Esophagus squamous epithelium (tissue), 5 donors: ENCODE results near the gene DPYSL4. TPM values are rescaled to one million over a fixed set of nuclear protein-coding genes. Genes with fewer than 3 reads are reported as not detected.

Source experiments
- DNase-seq: peaks from one replicate; lab custom pipeline; 2025; lab: John Stamatoyannopoulos, UW
- H3K27ac ChIP-seq, 4 donors: fragments of 200-600 bp; sonication (generic); one replicate each; pipeline ENCODE4 v1.5.1; 2016 to 2019; ENCODE audit warnings: mild to moderate bottlenecking in 1 of 4
- H3K27me3 ChIP-seq, 4 donors: fragments of 200-600 bp; sonication (generic); 1 replicate in 3 of 4; 2 replicates in 1 of 4; pipeline versions ENCODE4 v1.5.1 to v1.6.0; 2017 to 2021; ENCODE audit warnings: antibody characterized with exemption in 1 of 4
- H3K36me3 ChIP-seq, 3 donors: fragments of 200-600 bp; sonication (generic); one replicate each; pipeline ENCODE4 v1.5.1; 2016 to 2019
- H3K4me1 ChIP-seq, 3 donors: fragments of 200-600 bp; sonication (generic); one replicate each; pipeline ENCODE4 v1.5.1; 2017 to 2019
- H3K4me3 ChIP-seq, 4 donors: fragments of 200-600 bp; sonication (generic); 1 replicate in 3 of 4; 2 replicates in 1 of 4; pipeline ENCODE4 v1.5.1; 2016 to 2019; ENCODE audit warnings: mild to moderate bottlenecking in 2 of 4, moderate library complexity in 1 of 4
- H3K9me3 ChIP-seq, 3 donors: fragments of 200-600 bp; sonication (generic); one replicate each; pipeline ENCODE4 v1.5.1; 2016 to 2019
- POLR2A ChIP-seq, 4 donors: fragments of 450-650 bp; IDR thresholded peaks; one replicate each; pipeline ENCODE4 v1.6.1; 2017; ENCODE audit warnings: antibody characterized with exemption in 4 of 4, mild to moderate bottlenecking in 4 of 4, moderate library complexity in 3 of 4
- WGBS, 2 donors: methylation state at CpG; one replicate each; pipeline ENCODE4 v1.1.5; 2018; 5-methylcytosine and 5-hydroxymethylcytosine counted together
- intact Hi-C: fragments of 100-400 bp; cut with DNase I; formaldehyde crosslinking; loops from one replicate; pipeline ENCODE4 v1.15.0; 2022
- total RNA-seq, 4 donors: library from RNA; depleted of rRNA; stranded (reverse); fragments of >200 nt; gene quantifications; one replicate each; pipeline ENCODE4 v1.1.0, GENCODE V29; 2016
- TF ChIP-seq, protein P1 (sequence below), 6 experiments: fragments of 450-650 bp in 4 of 6; fragments of 200-600 bp in 2 of 6; sonication (generic) in 2 of 6; IDR thresholded peaks; one replicate each; pipeline ENCODE4 v1.5.1; 2016 to 2019; ENCODE audit warnings: antibody characterized with exemption in 6 of 6, mild to moderate bottlenecking in 4 of 6, moderate library complexity in 4 of 6
- donor health status: DM: yes; HTN: yes; CAD: no.

DPYSL4 gene
- total RNA-seq, 4 donors from 2014 or later, result 0.95 to 1.6 TPM; not detected in 2

DNA sequence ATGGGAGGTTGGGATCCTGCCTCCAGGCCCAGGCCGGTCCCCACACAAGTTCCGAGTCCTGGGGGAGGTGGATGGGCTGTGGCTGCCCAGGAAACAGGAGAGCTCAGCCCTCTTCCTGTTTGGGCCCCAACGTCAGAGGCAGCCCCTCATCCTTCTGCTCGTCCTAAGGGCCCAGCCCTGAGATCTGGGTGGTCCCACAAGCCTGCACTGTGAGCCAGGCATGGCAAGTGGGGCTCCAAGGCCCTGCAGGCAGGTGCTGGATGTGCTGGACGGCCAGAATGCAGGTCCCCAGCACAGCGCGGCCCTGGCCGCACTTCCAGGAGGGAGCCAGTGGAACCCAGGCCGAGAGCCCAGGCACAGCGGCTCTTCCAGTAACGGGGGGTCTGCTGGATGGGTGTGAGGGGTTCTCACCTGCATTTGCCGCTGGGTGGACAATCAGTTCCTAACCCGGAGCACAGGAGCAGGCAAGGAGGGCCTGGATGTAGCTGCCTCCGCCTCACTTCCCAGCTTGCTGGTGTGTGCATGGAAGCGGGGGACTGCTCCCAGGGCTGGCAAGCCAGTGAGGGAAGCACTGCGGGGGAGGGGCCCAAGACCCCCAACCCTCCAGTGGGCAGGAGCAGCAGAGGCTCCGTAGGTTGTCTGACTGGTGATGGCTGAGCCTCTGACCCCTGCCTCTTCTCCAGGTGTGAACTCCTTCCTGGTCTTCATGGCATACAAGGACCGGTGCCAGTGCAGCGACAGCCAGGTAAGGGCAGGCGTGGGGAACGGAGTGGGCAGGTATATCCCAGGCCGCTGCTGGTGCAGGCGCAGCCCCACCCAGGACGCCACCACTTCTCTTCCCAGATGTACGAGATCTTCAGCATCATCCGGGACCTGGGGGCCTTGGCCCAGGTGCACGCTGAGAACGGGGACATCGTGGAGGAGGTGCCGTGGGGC, 9.7 kb downstream of the DPYSL4 start:
- TF ChIP-seq POLR2A (IDR thresholded peaks at IDR 0.05), result no peak
- TF ChIP-seq, protein P1, sequence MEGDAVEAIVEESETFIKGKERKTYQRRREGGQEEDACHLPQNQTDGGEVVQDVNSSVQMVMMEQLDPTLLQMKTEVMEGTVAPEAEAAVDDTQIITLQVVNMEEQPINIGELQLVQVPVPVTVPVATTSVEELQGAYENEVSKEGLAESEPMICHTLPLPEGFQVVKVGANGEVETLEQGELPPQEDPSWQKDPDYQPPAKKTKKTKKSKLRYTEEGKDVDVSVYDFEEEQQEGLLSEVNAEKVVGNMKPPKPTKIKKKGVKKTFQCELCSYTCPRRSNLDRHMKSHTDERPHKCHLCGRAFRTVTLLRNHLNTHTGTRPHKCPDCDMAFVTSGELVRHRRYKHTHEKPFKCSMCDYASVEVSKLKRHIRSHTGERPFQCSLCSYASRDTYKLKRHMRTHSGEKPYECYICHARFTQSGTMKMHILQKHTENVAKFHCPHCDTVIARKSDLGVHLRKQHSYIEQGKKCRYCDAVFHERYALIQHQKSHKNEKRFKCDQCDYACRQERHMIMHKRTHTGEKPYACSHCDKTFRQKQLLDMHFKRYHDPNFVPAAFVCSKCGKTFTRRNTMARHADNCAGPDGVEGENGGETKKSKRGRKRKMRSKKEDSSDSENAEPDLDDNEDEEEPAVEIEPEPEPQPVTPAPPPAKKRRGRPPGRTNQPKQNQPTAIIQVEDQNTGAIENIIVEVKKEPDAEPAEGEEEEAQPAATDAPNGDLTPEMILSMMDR (IDR thresholded peaks at IDR 0.05), result no peak
- WGBS, 2 donors, result 85 to 93% methylated on average over 4 to 13 of the region's 30 CpGs
- no peak for DNase-seq
- Histone ChIP-seq H3K36me3 (no peaks in the 10 kb centered on the region), H3K4me3 (no peak overlapping the region), H3K27ac (no peak overlapping the region), H3K9me3 (no peaks in the 10 kb centered on the region), H3K4me1 (no peaks in the 10 kb centered on the region), H3K27me3 (peaks cover 0 to 19% (median 0%) of the 10 kb centered on the region in 4 donors)
- intact Hi-C loops, result no loop called here

- intact Hi-C loops, result no loop called here
- Histone ChIP-seq H3K27me3 (peaks cover 0 to 19% (median 0%) of the 10 kb centered on the region in 4 donors), H3K9me3 (no peaks in the 10 kb centered on the region), H3K4me1 (no peaks in the 10 kb centered on the region), H3K27ac (no peak overlapping the region), H3K4me3 (no peak overlapping the region), H3K36me3 (no peaks in the 10 kb centered on the region)
- DNase-seq, result no peak
- TF ChIP-seq, protein P1 (IDR thresholded peaks at IDR 0.05), result no peak
- 85 to 90% methylated on average over 8 to 10 of the region's 25 CpGs for WGBS, 2 donors
Measured at GRCh38 chr10:132197271-132198067, 10.7 kb downstream of the DPYSL4 start.

DNA sequence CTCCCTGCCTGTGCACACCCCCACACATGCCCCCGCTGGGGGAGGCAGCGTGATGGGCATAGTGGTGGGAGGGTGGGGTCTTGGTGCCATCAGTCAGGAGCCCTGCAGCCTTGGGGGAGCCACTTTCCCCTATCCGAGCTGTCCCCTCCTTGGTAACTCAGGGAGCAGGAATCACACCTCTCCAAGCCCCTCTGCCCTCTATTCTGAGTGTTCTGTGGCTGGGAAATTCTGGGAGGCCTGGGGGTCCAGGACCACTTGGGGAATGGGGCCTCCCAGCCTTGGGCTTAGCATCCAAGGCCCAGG, 11.3 kb downstream of the DPYSL4 start:
- Histone ChIP-seq H3K4me1 (no peaks in the 10 kb centered on the region), H3K4me3 (no peak overlapping the region), H3K36me3 (no peaks in the 10 kb centered on the region), H3K27me3 (peaks cover 0 to 19% (median 0%) of the 10 kb centered on the region in 4 donors), H3K9me3 (no peaks in the 10 kb centered on the region), H3K27ac (no peak overlapping the region)
- 71% methylated on average over 1 of the region's 3 CpGs; no CpG with 5 or more reads in 1 of the 2 donors for WGBS, 2 donors
- intact Hi-C loops, result no loop called here
- no peak for DNase-seq
- TF ChIP-seq, protein P1 (IDR thresholded peaks at IDR 0.05), result no peak
- TF ChIP-seq POLR2A (IDR thresholded peaks at IDR 0.05), result no peak

DNA sequence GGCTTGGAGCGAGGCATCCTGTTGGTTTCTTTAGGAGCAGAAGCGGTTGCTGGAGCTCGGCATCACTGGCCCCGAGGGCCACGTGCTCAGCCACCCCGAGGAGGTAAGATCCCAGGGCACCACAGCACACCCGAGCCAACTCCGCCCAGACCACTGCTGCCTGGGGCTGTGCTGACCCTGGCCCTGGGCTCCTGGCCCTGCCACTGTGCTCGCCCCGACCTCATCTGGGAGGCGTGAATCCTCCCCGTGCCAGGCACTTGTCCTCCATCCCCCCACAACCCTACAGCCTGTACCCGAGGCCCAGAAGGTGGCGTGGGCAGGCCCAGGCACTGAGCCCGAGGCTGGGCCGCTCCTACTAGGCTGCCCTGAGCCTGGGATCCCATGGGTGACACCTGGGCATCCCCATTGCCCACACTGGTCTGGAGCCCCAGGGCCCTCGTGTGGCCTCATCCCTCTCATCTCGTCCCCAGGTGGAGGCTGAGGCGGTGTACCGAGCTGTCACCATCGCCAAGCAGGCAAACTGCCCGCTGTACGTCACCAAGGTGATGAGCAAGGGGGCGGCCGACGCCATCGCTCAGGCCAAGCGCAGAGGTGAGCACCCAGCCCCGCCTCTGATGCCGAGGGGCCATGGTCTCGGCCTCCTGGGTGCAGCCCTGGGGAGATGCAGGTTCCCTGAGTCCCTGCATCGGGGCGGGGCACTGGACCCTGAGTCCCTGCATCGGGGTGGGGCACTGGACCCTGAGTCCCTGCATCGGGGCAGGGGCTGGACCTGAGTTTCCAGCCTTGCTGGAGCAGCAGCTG, 11.8 kb downstream of the DPYSL4 start:
- intact Hi-C loops, result no loop called here

More for the DNA sequence above, 11.8 kb downstream of the DPYSL4 start:
- H3K36me3 ChIP-seq, result no peaks in the 10 kb centered on the region
- WGBS, 2 donors, result 93% methylated on average over 8 of the region's 35 CpGs; no CpG with 5 or more reads in 1 of the 2 donors
- TF ChIP-seq POLR2A (IDR thresholded peaks at IDR 0.05), result no peak
- TF ChIP-seq, protein P1 (IDR thresholded peaks at IDR 0.05), result no peak
- H3K27me3 ChIP-seq, result peaks cover 0 to 19% (median 0%) of the 10 kb centered on the region in 4 donors
- no peak overlapping the region for H3K27ac ChIP-seq
- DNase-seq, result no peak
- no peaks in the 10 kb centered on the region for H3K9me3 ChIP-seq
- H3K4me3 ChIP-seq, result no peak overlapping the region
- H3K4me1 ChIP-seq, result no peaks in the 10 kb centered on the region
